GM13976 (cell line): ENCODE results near the gene CEP104.

Source experiments
- DNase-seq: peaks from one replicate; pipeline ENCODE4 v3.0.0; 2012; ENCODE audit warnings: low spot score
- CTCF ChIP-seq: IDR thresholded peaks from 2 replicates; pipeline ENCODE4 v1.5.1; 2012; ENCODE audit warnings: borderline replicate concordance, mild to moderate bottlenecking; ENCODE audit not compliant: insufficient read depth; ENCODE audit errors: extremely low read depth, missing control alignments, control extremely low read depth
- in situ Hi-C: fragments of 300-500 bp; cut with MboI; formaldehyde crosslinking; loops from one replicate; pipeline ENCODE4 v1.12.0; 2022; ENCODE audit warnings: low sequenced_read_pairs, mixed read lengths, inconsistent platforms; ENCODE audit not compliant: unreplicated experiment

The CEP104 gene

GRCh38 chr1:3863231-3863935, 6.4 kb upstream of the CEP104 start:
- in situ Hi-C loops = no loop called here
- TF ChIP-seq CTCF = no peak
- no peak for DNase-seq

- DNase-seq = no peak
- no peak for TF ChIP-seq CTCF
- in situ Hi-C loops = no loop called here
Measured at GRCh38 chr1:3858231-3858981, 1.4 kb upstream of the CEP104 start.

GRCh38 chr1:3857791-3858129, 749 bp upstream of the CEP104 start:
- in situ Hi-C loops = no loop called here
- no peak for TF ChIP-seq CTCF
- no peak for DNase-seq

GRCh38 chr1:3852711-3853485, 4.1 kb downstream of the CEP104 start:
- DNase-seq = no peak
- in situ Hi-C loops = no loop called here
- TF ChIP-seq CTCF = no peak

- DNase-seq = no peak
- in situ Hi-C loops = no loop called here
- no peak for TF ChIP-seq CTCF
Measured at GRCh38 chr1:3852091-3852490, 4.9 kb downstream of the CEP104 start.

- in situ Hi-C loops = no loop called here
- no peak for TF ChIP-seq CTCF
Measured at GRCh38 chr1:3851292-3851691, 5.7 kb downstream of the CEP104 start.

More at GRCh38 chr1:3851292-3851691, 5.7 kb downstream of the CEP104 start:
- no peak for DNase-seq
